ENCODE data around the gene KCND3.
"Not testable (repeated sequence)": the region's sequence is repeated elsewhere in the genome, so short reads cannot be mapped to it uniquely, and the experiment has no call there.

The KCND3 gene

GRCh38 chr1:111804776-111805175 lies 184.7 kb downstream of the KCND3 start:
- H3K4me3 ChIP-seq (ENCODE audit: low read depth, low read length) = no peak overlapping the region
- no peak for TF ChIP-seq CTCF (IDR thresholded peaks at IDR 0.05; ENCODE audit: borderline replicate concordance, insufficient read depth, low read depth, low read length)

GRCh38 chr1:111803951-111804350 lies 185.5 kb downstream of the KCND3 start:
- no peak for TF ChIP-seq CTCF (IDR thresholded peaks at IDR 0.05; ENCODE audit: borderline replicate concordance, insufficient read depth, low read depth, low read length)
- H3K4me3 ChIP-seq (ENCODE audit: low read depth, low read length) = no peak overlapping the region

- no peak for TF ChIP-seq CTCF (IDR thresholded peaks at IDR 0.05; ENCODE audit: borderline replicate concordance, insufficient read depth, low read depth, low read length)
These were observed 186.5 kb downstream of the KCND3 start for GRCh38 chr1:111802984-111803383.

GRCh38 chr1:111802110-111802509 lies 187.4 kb downstream of the KCND3 start:
- no peak overlapping the region for H3K4me3 ChIP-seq (ENCODE audit: low read depth, low read length)
- no peak for TF ChIP-seq CTCF (IDR thresholded peaks at IDR 0.05; ENCODE audit: borderline replicate concordance, insufficient read depth, low read depth, low read length)

More at GRCh38 chr1:111802984-111803383, 186.5 kb downstream of the KCND3 start:
- no peak overlapping the region for H3K4me3 ChIP-seq (ENCODE audit: low read depth, low read length)

- H3K4me3 ChIP-seq (ENCODE audit: low read depth, low read length) = no peak overlapping the region
These were observed 188.2 kb downstream of the KCND3 start for GRCh38 chr1:111801071-111801850.

GRCh38 chr1:111799722-111800121 lies 189.7 kb downstream of the KCND3 start:
- H3K4me3 ChIP-seq (ENCODE audit: low read depth, low read length) = not testable (repeated sequence)

More at GRCh38 chr1:111801071-111801850, 188.2 kb downstream of the KCND3 start:
- 0 out of 2 replicates have a peak, but pooled peaks have one; percentile 2 for TF ChIP-seq CTCF (IDR thresholded peaks at IDR 0.05; ENCODE audit: borderline replicate concordance, insufficient read depth, low read depth, low read length)

GRCh38 chr1:111798580-111798979 lies 190.9 kb downstream of the KCND3 start:
- no peak for TF ChIP-seq CTCF (IDR thresholded peaks at IDR 0.05; ENCODE audit: borderline replicate concordance, insufficient read depth, low read depth, low read length)
- H3K4me3 ChIP-seq (ENCODE audit: low read depth, low read length) = no peak overlapping the region

Data from GM12875 (cell line).